ENCODE results near the gene DGCR6. TPM values are rescaled to one million over a fixed set of nuclear protein-coding genes. Genes with fewer than 3 reads are reported as not detected.
A peak's percentile ranks its signal among the peaks of the same experiment; 100 is the strongest.
"Not testable (repeated sequence)": the region's sequence is repeated elsewhere in the genome, so short reads cannot be mapped to it uniquely, and the experiment has no call there.

Gene DGCR6
- total RNA-seq, 1 donor from 2014 or later = 5.0 TPM

DNA sequence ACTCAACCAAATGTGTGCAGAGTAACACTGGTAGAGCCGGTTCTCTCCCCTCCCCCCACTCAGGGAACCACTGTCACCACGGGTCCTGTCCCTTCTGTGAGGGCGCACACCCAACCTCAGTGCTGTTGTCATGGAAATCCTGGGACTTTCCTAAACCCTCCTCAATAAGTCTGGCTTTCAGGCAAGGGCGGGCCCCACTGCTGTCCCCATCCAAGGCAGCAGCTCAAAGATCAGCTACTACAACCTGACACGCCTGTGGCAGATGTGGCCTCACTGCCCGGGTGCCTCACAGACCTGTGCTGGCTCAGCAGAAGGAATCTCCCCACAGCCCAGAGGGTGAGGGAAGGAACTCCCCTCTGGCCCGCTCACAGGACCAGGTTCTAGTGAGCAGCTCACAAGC lies 27.8 kb downstream of the DGCR6 start:
- Mint-ChIP-seq H3K27ac (no peak overlapping the region), H3K27me3 (no peaks in the 10 kb centered on the region), H3K36me3 (no peaks in the 10 kb centered on the region), H3K4me1 (ENCODE audit: unreplicated experiment) (no peaks in the 10 kb centered on the region), H3K9me3 (no peaks in the 10 kb centered on the region), H3K4me3 (no peak overlapping the region)
- TF ChIP-seq, protein P1, sequence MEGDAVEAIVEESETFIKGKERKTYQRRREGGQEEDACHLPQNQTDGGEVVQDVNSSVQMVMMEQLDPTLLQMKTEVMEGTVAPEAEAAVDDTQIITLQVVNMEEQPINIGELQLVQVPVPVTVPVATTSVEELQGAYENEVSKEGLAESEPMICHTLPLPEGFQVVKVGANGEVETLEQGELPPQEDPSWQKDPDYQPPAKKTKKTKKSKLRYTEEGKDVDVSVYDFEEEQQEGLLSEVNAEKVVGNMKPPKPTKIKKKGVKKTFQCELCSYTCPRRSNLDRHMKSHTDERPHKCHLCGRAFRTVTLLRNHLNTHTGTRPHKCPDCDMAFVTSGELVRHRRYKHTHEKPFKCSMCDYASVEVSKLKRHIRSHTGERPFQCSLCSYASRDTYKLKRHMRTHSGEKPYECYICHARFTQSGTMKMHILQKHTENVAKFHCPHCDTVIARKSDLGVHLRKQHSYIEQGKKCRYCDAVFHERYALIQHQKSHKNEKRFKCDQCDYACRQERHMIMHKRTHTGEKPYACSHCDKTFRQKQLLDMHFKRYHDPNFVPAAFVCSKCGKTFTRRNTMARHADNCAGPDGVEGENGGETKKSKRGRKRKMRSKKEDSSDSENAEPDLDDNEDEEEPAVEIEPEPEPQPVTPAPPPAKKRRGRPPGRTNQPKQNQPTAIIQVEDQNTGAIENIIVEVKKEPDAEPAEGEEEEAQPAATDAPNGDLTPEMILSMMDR (conservative IDR thresholded peaks at IDR 0.05) = no peak
- DNase-seq (ENCODE audit: extremely low spot score, unreplicated experiment) = no peak

DNA sequence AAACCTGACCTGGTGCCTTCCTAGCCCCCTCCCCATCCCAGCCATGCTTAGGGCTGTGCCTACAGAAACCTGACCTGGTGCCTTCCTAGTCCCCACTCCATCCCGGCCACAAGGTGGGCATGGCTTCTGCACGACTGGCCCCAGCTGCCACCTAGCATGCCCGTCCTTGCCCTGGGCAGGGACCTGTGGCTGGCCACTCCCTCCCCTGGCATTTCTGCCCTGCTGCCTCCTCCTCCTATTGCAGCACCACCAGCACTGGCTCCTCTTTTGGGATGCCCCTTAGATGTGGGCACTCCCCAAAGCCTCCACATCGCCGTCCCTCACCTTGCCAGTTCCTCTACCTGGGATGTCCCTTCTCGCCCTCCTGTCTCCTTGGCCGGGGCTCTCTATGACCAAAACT lies 28.6 kb downstream of the DGCR6 start:
- H3K4me1 Mint-ChIP-seq (ENCODE audit: unreplicated experiment); H3K27me3 Mint-ChIP-seq; DNase-seq (ENCODE audit: extremely low spot score, unreplicated experiment); H3K36me3 Mint-ChIP-seq; H3K4me3 Mint-ChIP-seq; H3K27ac Mint-ChIP-seq; H3K9me3 Mint-ChIP-seq: not testable (repeated sequence)

DNA sequence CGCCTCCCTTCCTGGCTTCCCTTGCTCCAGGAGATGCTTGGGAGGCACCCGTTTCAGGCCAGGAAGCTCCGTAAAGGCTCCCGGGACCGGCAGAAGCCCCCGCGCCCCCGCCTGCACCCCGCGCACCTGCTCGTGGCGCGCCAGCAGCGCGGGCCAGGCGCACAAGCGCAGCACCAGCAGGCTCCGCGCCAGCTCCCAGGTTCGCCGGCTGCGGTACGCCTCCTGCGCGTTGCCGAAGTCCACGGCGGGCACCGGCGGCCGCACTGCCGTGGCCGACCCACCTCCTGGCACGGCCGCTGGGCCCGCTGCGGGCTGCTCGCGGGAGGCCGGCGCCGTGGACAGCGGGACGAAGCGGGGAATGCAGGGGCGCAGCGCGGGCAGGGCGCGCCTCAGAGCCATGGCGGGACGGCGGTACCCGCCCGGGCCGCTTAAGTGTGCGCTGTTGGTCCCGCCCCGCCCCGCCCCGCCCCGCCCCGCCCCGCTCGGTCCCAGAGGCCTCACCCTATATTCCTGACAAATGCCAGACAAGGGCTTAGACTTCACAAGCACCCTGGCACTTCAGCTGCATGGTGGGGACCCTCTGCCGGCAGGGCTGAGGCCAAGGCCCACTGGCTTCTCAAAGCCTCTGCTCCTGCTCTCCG lies 29.9 kb downstream of the DGCR6 start, which contains the start of gene PRODH:
PRODH (minus strand) TSS at position 405 of the 641 bp plus-strand sequence; CDS start at position 399, 6 bp downstream.
- no peak within 1 kb of the TSS for H3K27ac Mint-ChIP-seq
- TF ChIP-seq, protein P1 (conservative IDR thresholded peaks at IDR 0.05) = no peak
- H3K4me3 Mint-ChIP-seq = no peak within 1 kb of the TSS
- H3K9me3 Mint-ChIP-seq = no peaks in the 10 kb centered on the region
- no peaks in the 10 kb centered on the region for H3K4me1 Mint-ChIP-seq (ENCODE audit: unreplicated experiment)
- DNase-seq (ENCODE audit: extremely low spot score, unreplicated experiment) = no peak
- no peaks in the 10 kb centered on the region for H3K36me3 Mint-ChIP-seq
- H3K27me3 Mint-ChIP-seq = no peaks in the 10 kb centered on the region

DNA sequence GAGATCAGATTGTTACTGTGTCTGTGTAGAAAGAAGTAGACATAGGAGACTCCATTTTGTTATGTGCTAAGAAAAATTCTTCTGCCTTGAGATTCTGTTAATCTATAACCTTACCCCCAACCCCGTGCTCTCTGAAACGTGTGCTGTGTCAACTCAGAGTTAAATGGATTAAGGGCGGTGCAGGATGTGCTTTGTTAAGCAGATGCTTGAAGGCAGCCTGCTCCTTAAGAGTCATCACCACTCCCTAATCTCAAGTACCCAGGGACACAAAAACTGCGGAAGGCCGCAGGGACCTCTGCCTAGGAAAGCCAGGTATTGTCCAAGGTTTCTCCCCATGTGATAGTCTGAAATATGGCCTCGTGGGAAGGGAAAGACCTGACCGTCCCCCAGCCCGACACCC lies 32.6 kb downstream of the DGCR6 start:
- H3K27me3 Mint-ChIP-seq; H3K4me1 Mint-ChIP-seq (ENCODE audit: unreplicated experiment); DNase-seq (ENCODE audit: extremely low spot score, unreplicated experiment); H3K4me3 Mint-ChIP-seq; H3K9me3 Mint-ChIP-seq; H3K36me3 Mint-ChIP-seq; H3K27ac Mint-ChIP-seq: not testable (repeated sequence)

- H3K4me1 Mint-ChIP-seq (ENCODE audit: unreplicated experiment); H3K4me3 Mint-ChIP-seq; H3K9me3 Mint-ChIP-seq; H3K36me3 Mint-ChIP-seq: not testable (repeated sequence)
- H3K27ac Mint-ChIP-seq = peak overlapping the region; percentile 87
- DNase-seq (ENCODE audit: extremely low spot score, unreplicated experiment) = peak; percentile 18
- H3K27me3 Mint-ChIP-seq = peaks cover 29% of the 10 kb centered on the region
Observed at GRCh38 chr22:18947105-18947504, 41.0 kb downstream of the DGCR6 start.

DNA sequence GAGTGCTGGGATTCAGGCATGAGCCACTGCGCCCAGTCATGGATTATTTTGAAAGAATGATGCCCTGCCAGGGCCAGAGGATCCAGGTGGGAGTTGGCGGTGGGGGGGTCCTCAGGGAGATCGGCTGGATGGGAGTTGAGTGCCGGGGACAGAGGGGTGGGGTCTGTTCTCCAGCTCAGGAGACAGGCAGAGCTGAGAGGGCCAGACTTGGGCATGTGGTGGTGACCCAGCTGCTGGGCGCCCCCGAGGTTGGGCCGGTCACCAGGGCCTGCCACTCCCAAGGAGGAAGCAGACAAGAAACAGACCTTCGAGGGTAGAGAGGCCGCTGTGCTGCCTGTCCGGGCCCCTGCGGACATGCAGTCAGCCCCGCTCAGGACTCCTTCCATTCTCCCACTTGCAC lies 41.8 kb downstream of the DGCR6 start:
- Mint-ChIP-seq H3K9me3 (no peaks in the 10 kb centered on the region), H3K4me1 (ENCODE audit: unreplicated experiment) (peaks cover 4% of the 10 kb centered on the region), H3K4me3 (no peak overlapping the region), H3K27me3 (peaks cover 29% of the 10 kb centered on the region), H3K36me3 (no peaks in the 10 kb centered on the region), H3K27ac (peak overlapping the region; percentile 68)
- no peak for DNase-seq (ENCODE audit: extremely low spot score, unreplicated experiment)
- TF ChIP-seq, protein P1 (conservative IDR thresholded peaks at IDR 0.05) = no peak

- no peaks in the 10 kb centered on the region for H3K9me3 Mint-ChIP-seq
- no peak overlapping the region for H3K27ac Mint-ChIP-seq
- TF ChIP-seq, protein P1 (conservative IDR thresholded peaks at IDR 0.05) = no peak
- H3K4me3 Mint-ChIP-seq = no peak overlapping the region
- peaks cover 26% of the 10 kb centered on the region for H3K27me3 Mint-ChIP-seq
- no peaks in the 10 kb centered on the region for H3K36me3 Mint-ChIP-seq
- DNase-seq (ENCODE audit: extremely low spot score, unreplicated experiment) = no peak
- H3K4me1 Mint-ChIP-seq (ENCODE audit: unreplicated experiment) = peaks cover 4% of the 10 kb centered on the region
Observed at GRCh38 chr22:18950141-18950540, 44.0 kb downstream of the DGCR6 start.
